AG08396 (cell line): ENCODE measurements around the gene DCN.

Source experiments
- DNase-seq: peaks from one replicate; pipeline ENCODE4 v3.0.0; 2012; ENCODE audit warnings: low spot score, mixed read lengths

DCN gene

DNA sequence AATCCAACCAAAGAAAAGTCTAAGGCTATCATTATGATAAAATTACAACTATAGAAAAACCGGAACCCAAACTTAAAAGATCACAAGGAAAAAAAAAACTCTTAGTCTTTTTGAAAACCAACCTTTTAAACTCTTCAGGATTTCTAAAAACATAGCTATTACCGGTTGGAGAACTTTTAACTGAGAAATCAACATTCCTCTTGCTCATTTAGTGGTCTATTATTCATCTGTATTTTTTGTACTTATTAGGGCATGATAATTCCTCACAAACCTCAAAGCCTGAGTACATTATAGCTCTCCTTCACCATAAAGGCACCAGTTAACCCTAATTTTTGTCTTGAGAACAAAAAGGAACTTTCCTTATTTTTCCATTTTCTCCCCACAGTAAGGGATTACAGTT lies 81.7 kb downstream of the DCN start:
- no peak for DNase-seq

DNA sequence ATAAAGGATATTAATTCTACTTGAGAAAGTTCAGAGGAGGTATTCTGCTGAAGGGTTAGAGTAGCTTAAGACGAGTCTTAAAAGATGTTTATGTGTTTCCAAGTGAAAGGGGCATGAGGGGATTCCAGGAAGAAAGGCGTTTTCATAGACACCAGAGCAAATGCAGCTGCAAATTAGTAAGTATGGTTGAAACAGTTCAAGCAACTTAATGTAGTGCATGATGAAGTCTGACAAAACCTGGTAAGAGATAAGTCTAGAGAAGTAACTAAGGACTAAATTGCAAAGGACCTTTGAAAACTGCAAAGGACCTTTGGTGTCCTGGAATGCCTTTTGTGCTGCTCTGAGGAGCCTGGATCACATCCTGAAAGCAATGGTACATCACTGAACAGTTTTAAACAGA lies 82.8 kb downstream of the DCN start:
- DNase-seq: no peak

DNA sequence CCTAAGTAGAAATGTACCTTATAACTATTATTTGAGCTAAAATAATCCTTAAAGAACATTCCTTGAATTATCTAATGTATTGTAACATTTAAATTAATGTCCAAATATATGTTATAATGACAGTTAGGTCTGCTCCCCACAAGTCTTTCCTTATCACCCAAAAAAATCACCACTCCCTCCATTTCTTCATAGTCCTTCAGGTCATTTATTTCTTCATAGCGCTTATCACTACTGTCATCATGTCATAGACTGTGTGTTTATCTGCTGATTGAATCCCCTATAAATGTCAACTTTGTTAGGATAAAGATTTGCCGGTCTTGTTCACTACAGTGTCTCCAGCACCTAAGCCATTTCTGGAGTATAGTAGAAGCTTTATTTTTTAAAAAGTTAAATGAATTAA lies 83.3 kb downstream of the DCN start:
- no peak for DNase-seq

DNA sequence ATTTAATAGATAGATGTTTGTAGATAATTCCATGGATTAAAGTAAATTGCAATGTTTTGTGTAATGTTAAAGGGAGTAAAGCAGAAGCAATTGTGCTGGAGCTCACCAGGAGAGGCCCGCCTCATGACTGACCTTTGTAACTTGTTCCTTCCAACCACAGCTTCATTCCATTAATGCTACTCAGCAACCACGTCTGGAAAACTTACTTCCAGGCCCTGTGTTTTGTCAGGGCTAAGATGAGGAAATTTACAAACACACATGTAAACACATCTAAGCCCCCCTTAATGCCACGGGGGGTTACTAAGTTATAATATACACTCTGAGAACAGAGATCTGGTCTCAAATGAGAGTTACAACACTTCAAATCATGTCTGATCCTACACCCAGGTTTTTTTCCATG lies 83.7 kb downstream of the DCN start:
- DNase-seq: peak; percentile 65

DNA sequence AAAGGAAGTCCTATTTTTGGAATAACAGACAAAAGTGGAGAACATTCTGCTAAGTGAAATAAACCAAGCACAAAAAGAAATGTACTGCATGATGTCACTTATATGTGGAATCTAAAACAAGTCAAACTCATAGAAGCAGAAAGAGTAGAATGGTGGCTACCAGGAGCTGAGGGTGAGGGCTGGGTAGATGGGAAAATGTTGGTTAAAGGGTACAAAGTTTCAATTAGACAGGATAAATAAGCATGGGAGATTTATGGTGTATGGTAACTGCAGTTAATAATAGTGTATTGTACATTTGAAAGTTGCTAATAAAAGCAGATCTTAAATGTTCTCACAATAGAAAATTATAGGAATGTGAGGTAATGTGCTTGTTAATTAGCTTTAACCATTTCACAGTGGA lies 84.2 kb downstream of the DCN start:
- DNase-seq: no peak

DNA sequence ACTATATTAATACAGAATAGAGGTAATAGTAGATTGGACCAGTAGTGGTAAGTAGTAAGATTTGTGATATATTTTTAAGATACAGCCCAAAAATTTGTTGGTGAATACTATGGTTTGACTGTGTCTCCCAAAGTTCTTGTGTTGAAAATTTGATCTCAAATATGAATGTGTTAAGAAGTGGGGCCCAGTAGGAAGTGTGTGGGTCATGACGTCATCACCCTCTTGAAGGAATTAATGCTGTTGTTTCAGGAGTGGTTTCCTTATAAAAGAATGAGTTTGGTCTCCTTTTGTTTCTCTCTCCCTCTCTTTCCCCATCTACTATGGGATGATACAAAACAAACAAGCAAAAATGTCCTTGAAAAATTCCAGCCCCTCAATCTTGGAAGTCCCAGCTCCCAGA lies 87.7 kb downstream of the DCN start:
- no peak for DNase-seq

DNA sequence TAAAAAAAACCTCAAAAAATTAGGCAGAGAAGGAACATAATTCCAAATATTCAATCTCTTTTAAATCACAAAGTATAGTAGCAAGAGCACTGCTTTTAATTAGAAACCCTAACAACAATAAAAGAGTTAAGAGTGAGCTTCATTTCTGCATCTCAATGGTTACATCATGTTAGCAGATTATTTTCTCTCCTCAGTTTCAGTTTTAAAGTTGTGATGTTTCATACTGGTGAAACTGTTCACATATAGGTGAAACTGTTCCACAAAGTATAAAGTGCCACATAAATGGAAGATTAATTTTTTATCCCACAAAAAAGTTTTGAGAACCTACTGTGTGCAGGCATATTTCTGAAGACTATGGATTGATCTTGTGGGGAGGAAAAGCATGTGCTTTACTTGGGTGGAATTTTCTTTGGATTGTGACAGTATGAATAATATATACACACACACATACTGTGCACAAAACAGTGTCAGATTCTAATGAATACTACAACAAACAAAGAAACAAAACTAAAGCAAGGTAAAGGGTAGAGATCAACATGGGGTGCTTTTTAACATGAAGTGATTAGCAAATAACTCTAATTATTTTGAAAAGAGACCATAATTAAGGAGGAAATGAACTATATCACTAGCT lies 88.5 kb downstream of the DCN start:
- no peak for DNase-seq

DNA sequence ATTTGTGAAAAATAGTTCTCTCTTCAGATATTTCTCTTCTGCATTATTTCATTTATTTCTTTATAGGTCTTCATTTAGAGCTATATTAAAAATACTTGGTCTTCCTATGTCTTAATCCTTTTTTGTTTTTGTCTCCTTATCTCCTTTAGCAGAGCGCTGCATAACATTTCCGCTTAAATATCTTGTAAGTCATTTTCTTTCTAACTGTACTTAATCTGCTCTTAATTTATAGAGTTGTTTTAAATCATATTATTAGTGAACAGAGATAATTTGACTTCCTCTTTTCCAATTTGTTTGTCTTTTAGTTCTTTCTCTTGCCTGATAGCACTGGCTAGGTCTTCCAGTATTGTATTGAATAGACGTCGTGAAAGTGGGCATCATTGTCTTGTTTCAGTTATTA lies 89.3 kb downstream of the DCN start:
- no peak for DNase-seq

DNA sequence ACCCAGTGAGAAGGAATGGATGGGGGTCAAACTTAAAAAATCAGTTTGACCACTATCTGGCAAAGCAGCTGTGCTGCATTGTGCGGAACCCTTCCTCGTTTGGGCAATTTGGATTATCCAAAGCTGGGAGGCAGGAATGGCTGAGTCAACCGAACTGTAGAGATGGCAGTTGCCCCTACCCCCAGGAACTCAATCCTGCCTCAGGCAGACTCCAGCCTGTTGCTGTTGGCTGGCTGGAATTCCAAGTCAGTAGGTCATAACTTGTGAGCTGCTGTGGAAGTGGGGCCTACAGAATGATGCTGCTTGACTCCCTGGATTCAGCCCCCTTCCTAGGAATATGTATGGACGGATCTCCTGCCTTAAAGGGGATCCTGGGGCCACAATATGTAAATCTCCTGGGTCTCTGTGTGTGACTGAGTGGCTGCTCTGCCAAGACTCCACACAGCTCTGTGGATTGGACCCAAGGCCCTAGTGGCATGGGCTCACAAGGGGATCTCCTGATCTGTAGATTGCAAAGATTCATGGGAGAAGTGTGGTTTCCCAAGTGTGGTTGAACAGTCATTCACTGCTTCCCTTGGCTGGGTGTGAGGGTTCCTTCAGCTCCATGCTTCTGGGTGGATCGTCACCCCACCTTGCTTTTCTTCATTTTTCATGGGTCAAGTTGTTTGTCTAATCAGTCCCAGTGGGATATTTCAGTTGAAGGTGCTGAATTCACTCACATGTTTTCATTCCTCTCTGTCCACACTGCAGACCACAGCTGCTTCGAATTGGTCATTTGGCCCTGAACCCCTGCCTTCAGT lies 90.5 kb downstream of the DCN start:
- DNase-seq: no peak
